ENCODE data around the gene IQSEC3. TPM values are rescaled to one million over a fixed set of nuclear protein-coding genes. Genes with fewer than 3 reads are reported as not detected.

The IQSEC3 gene
- total and polyA plus RNA-seq, 2 of the 13 experiments (the other 11 are each of a cell fraction or from before 2014, with no cell fraction given) = not detected

DNA sequence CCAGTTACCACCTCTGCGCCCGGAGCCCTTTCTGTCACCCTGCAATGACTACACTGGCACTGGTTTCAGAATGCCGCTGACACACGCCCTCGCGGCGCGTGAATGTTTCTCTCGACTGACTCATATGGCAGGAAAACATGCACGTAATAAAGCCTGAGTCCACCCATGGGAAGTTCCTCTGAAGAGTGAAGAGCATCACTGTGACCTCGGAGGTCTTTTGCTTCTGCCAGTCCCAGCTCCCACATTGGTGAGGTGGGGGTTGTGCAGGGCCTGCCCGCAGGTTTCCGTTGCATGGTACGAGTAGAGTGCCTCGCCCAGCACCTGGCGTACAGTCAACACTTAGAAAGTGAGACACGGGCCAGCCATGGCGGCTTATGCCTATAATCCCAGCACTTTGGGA lies 158.4 kb downstream of the IQSEC3 start:
- no peak for DNase-seq (ENCODE audit: low spot score)
- Histone ChIP-seq H3K9me3 (ENCODE audit: low read length) (no peaks in the 10 kb centered on the region), H3K27ac (ENCODE audit: extremely low read length, insufficient read depth, low read length) (no peak overlapping the region), H3K4me2 (ENCODE audit: low read depth, low read length) (no peak overlapping the region), H3K79me2 (ENCODE audit: insufficient read depth, low read length) (no peaks in the 10 kb centered on the region), H2AFZ (ENCODE audit: low read length) (no peak overlapping the region), H3K4me3 (replicated peaks in 1 of 3; ENCODE audit: insufficient read depth in 1 of 3, low read depth in 2 of 3, low read length in 3 of 3) (no peak overlapping the region), H3K9ac (ENCODE audit: insufficient read depth, low read depth, low read length) (no peak overlapping the region), H3K27me3 (ENCODE audit: control insufficient read depth in 1 of 2, insufficient read depth in 2 of 2, low read length in 2 of 2) (peaks cover 3% of the 10 kb centered on the region in 2 experiments; a peak in 2 of 5 replicates), H3K4me1 (ENCODE audit: insufficient read depth, low read length) (no peaks in the 10 kb centered on the region), H3K36me3 (replicated peaks in 1 of 2; ENCODE audit: control insufficient read depth in 1 of 2, insufficient read depth in 2 of 2, low read length in 2 of 2) (no peaks in the 10 kb centered on the region), H4K20me1 (ENCODE audit: insufficient read depth, low read length) (no peaks in the 10 kb centered on the region)
- ATAC-seq = no peak
- 89% methylated on average over 16 of the region's 18 CpGs for WGBS (ENCODE audit: low lambda C conversion rate)
- intact Hi-C loops (cut with micrococcal nuclease; ENCODE audit: unreplicated experiment) (no loop called here), in situ Hi-C loops (cut with HindIII; ENCODE audit: extremely low pct_ligation_motif_present, low pct_unique_long_range_greater_than_20kb) (no loop called here)
- ChIA-PET CTCF (ENCODE audit: low intra/inter-chr PET ratio, low total read pairs) (no interaction called here), POLR2A (no interaction called here)
- no TSS peak for BruUV-seq (replicated peaks)
- no peak for FAIRE-seq
- TF ChIP-seq, protein P1, sequence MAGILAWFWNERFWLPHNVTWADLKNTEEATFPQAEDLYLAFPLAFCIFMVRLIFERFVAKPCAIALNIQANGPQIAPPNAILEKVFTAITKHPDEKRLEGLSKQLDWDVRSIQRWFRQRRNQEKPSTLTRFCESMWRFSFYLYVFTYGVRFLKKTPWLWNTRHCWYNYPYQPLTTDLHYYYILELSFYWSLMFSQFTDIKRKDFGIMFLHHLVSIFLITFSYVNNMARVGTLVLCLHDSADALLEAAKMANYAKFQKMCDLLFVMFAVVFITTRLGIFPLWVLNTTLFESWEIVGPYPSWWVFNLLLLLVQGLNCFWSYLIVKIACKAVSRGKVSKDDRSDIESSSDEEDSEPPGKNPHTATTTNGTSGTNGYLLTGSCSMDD (CRISPR knock-in tag; IDR thresholded peaks at IDR 0.05) = no peak
- TF ChIP-seq, protein P2, sequence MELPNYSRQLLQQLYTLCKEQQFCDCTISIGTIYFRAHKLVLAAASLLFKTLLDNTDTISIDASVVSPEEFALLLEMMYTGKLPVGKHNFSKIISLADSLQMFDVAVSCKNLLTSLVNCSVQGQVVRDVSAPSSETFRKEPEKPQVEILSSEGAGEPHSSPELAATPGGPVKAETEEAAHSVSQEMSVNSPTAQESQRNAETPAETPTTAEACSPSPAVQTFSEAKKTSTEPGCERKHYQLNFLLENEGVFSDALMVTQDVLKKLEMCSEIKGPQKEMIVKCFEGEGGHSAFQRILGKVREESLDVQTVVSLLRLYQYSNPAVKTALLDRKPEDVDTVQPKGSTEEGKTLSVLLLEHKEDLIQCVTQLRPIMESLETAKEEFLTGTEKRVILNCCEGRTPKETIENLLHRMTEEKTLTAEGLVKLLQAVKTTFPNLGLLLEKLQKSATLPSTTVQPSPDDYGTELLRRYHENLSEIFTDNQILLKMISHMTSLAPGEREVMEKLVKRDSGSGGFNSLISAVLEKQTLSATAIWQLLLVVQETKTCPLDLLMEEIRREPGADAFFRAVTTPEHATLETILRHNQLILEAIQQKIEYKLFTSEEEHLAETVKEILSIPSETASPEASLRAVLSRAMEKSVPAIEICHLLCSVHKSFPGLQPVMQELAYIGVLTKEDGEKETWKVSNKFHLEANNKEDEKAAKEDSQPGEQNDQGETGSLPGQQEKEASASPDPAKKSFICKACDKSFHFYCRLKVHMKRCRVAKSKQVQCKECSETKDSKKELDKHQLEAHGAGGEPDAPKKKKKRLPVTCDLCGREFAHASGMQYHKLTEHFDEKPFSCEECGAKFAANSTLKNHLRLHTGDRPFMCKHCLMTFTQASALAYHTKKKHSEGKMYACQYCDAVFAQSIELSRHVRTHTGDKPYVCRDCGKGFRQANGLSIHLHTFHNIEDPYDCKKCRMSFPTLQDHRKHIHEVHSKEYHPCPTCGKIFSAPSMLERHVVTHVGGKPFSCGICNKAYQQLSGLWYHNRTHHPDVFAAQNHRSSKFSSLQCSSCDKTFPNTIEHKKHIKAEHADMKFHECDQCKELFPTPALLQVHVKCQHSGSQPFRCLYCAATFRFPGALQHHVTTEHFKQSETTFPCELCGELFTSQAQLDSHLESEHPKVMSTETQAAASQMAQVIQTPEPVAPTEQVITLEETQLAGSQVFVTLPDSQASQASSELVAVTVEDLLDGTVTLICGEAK (IDR thresholded peaks at IDR 0.05) = no peak
- TF ChIP-seq, protein P2 (CRISPR knock-in tag; IDR thresholded peaks at IDR 0.05) = no peak
- TF ChIP-seq, protein P3, sequence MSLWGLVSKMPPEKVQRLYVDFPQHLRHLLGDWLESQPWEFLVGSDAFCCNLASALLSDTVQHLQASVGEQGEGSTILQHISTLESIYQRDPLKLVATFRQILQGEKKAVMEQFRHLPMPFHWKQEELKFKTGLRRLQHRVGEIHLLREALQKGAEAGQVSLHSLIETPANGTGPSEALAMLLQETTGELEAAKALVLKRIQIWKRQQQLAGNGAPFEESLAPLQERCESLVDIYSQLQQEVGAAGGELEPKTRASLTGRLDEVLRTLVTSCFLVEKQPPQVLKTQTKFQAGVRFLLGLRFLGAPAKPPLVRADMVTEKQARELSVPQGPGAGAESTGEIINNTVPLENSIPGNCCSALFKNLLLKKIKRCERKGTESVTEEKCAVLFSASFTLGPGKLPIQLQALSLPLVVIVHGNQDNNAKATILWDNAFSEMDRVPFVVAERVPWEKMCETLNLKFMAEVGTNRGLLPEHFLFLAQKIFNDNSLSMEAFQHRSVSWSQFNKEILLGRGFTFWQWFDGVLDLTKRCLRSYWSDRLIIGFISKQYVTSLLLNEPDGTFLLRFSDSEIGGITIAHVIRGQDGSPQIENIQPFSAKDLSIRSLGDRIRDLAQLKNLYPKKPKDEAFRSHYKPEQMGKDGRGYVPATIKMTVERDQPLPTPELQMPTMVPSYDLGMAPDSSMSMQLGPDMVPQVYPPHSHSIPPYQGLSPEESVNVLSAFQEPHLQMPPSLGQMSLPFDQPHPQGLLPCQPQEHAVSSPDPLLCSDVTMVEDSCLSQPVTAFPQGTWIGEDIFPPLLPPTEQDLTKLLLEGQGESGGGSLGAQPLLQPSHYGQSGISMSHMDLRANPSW (CRISPR knock-in tag; IDR thresholded peaks at IDR 0.05; ENCODE audit: borderline replicate concordance) = no peak
- TF ChIP-seq MED1 (CRISPR knock-in tag; IDR thresholded peaks at IDR 0.05) (no peak), SUZ12 (IDR thresholded peaks at IDR 0.05; ENCODE audit: low read depth, low read length) (no peak), EEA1 (CRISPR knock-in tag; IDR thresholded peaks at IDR 0.05; ENCODE audit: borderline replicate concordance) (no peak), SP140L (CRISPR knock-in tag; IDR thresholded peaks at IDR 0.05; ENCODE audit: borderline replicate concordance) (no peak)
- TF ChIP-seq, protein P4, sequence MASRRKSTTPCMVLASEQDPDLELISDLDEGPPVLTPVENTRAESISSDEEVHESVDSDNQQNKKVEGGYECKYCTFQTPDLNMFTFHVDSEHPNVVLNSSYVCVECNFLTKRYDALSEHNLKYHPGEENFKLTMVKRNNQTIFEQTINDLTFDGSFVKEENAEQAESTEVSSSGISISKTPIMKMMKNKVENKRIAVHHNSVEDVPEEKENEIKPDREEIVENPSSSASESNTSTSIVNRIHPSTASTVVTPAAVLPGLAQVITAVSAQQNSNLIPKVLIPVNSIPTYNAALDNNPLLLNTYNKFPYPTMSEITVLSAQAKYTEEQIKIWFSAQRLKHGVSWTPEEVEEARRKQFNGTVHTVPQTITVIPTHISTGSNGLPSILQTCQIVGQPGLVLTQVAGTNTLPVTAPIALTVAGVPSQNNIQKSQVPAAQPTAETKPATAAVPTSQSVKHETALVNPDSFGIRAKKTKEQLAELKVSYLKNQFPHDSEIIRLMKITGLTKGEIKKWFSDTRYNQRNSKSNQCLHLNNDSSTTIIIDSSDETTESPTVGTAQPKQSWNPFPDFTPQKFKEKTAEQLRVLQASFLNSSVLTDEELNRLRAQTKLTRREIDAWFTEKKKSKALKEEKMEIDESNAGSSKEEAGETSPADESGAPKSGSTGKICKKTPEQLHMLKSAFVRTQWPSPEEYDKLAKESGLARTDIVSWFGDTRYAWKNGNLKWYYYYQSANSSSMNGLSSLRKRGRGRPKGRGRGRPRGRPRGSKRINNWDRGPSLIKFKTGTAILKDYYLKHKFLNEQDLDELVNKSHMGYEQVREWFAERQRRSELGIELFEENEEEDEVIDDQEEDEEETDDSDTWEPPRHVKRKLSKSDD (CRISPR knock-in tag; IDR thresholded peaks at IDR 0.05; ENCODE audit: low read depth) = no peak
